Gastroesophageal sphincter (tissue), 3 donors: ENCODE measurements around the gene USP17L18.
"Not testable (repeated sequence)": the region's sequence is repeated elsewhere in the genome, so short reads cannot be mapped to it uniquely, and the experiment has no call there.

Experiments used
- CTCF ChIP-seq, 4 experiments: fragments of 200-600 bp in 2 of 4; fragments of 450-650 bp in 2 of 4; sonication (generic) in 1 of 4; IDR thresholded peaks; one replicate each; pipeline ENCODE4 v1.5.1; 2017 to 2019; ENCODE audit warnings: antibody characterized with exemption in 4 of 4, mild to moderate bottlenecking in 2 of 4, moderate library complexity in 2 of 4
- EP300 ChIP-seq: sonication (generic); formaldehyde crosslinking; IDR thresholded peaks from one replicate; pipeline ENCODE4 v1.6.1; 2017; ENCODE audit warnings: antibody characterized with exemption, mild to moderate bottlenecking
- POLR2A ChIP-seq, 2 donors: fragments of 450-650 bp; IDR thresholded peaks; one replicate each; pipeline ENCODE4 v1.6.1; 2017; ENCODE audit warnings: antibody characterized with exemption in 2 of 2, mild to moderate bottlenecking in 2 of 2, moderate library complexity in 1 of 2
- POLR2AphosphoS5 ChIP-seq: sonication (generic); formaldehyde crosslinking; IDR thresholded peaks from one replicate; pipeline ENCODE4 v1.6.1; 2017; ENCODE audit warnings: antibody characterized with exemption

- TF ChIP-seq CTCF (IDR thresholded peaks at IDR 0.05); POLR2A (IDR thresholded peaks at IDR 0.05); POLR2AphosphoS5; EP300: not testable (repeated sequence)
Measured at GRCh38 chr4:9243579-9243978, 4.9 kb upstream of the USP17L18 start, which contains the start of gene USP17L17.
